ENCODE results near the gene TRIM7. TPM values are rescaled to one million over a fixed set of nuclear protein-coding genes. Genes with fewer than 3 reads are reported as not detected.

Gene TRIM7
- polyA plus RNA-seq, 1 donor from 2014 or later, result 2.1 TPM

- Histone ChIP-seq H3K4me3 (ENCODE audit: low read length) (no peak overlapping the region), H3K9ac (ENCODE audit: low read length) (no peak overlapping the region), H2AFZ (ENCODE audit: low read depth, low read length) (no peak overlapping the region), H3K27me3 (ENCODE audit: insufficient read depth, low read depth, low read length) (no peaks in the 10 kb centered on the region), H3K4me2 (ENCODE audit: low read length) (no peak overlapping the region), H3K79me2 (replicated peaks; ENCODE audit: insufficient read depth, low read length) (no peaks in the 10 kb centered on the region), H3K9me2 (ENCODE audit: insufficient read depth, low read length) (no peaks in the 10 kb centered on the region), H3F3A (ENCODE audit: insufficient read depth, low read length, poor library complexity, severe bottlenecking) (no peaks in the 10 kb centered on the region), H3K9me3 (ENCODE audit: low read length) (no peaks in the 10 kb centered on the region), H4K20me1 (ENCODE audit: insufficient read depth) (no peaks in the 10 kb centered on the region), H3K27ac (ENCODE audit: low read length) (no peak overlapping the region), H3K36me3 (ENCODE audit: insufficient read depth, low read length) (no peaks in the 10 kb centered on the region)
- no peak for TF ChIP-seq CTCF (IDR thresholded peaks at IDR 0.05; ENCODE audit: poor library complexity, severe bottlenecking)
- no peak for TF ChIP-seq RAD21 (conservative IDR thresholded peaks at IDR 0.05)
- TF ChIP-seq, protein P1, sequence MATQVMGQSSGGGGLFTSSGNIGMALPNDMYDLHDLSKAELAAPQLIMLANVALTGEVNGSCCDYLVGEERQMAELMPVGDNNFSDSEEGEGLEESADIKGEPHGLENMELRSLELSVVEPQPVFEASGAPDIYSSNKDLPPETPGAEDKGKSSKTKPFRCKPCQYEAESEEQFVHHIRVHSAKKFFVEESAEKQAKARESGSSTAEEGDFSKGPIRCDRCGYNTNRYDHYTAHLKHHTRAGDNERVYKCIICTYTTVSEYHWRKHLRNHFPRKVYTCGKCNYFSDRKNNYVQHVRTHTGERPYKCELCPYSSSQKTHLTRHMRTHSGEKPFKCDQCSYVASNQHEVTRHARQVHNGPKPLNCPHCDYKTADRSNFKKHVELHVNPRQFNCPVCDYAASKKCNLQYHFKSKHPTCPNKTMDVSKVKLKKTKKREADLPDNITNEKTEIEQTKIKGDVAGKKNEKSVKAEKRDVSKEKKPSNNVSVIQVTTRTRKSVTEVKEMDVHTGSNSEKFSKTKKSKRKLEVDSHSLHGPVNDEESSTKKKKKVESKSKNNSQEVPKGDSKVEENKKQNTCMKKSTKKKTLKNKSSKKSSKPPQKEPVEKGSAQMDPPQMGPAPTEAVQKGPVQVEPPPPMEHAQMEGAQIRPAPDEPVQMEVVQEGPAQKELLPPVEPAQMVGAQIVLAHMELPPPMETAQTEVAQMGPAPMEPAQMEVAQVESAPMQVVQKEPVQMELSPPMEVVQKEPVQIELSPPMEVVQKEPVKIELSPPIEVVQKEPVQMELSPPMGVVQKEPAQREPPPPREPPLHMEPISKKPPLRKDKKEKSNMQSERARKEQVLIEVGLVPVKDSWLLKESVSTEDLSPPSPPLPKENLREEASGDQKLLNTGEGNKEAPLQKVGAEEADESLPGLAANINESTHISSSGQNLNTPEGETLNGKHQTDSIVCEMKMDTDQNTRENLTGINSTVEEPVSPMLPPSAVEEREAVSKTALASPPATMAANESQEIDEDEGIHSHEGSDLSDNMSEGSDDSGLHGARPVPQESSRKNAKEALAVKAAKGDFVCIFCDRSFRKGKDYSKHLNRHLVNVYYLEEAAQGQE (IDR thresholded peaks at IDR 0.05; ENCODE audit: borderline replicate concordance), result no peak
- TF ChIP-seq SMC3 (conservative IDR thresholded peaks at IDR 0.05; ENCODE audit: poor library complexity), result no peak
Measured at GRCh38 chr5:181152406-181152805, 52.6 kb downstream of the TRIM7 start.

- Histone ChIP-seq H3F3A (ENCODE audit: insufficient read depth, low read length, poor library complexity, severe bottlenecking) (no peaks in the 10 kb centered on the region), H3K27ac (ENCODE audit: low read length) (no peak overlapping the region), H3K4me2 (ENCODE audit: low read length) (no peak overlapping the region), H3K79me2 (replicated peaks; ENCODE audit: insufficient read depth, low read length) (no peaks in the 10 kb centered on the region), H3K36me3 (ENCODE audit: insufficient read depth, low read length) (no peaks in the 10 kb centered on the region), H3K9ac (ENCODE audit: low read length) (no peak overlapping the region), H4K20me1 (ENCODE audit: insufficient read depth) (no peaks in the 10 kb centered on the region), H3K27me3 (ENCODE audit: insufficient read depth, low read depth, low read length) (no peaks in the 10 kb centered on the region), H2AFZ (ENCODE audit: low read depth, low read length) (no peak overlapping the region), H3K4me3 (ENCODE audit: low read length) (no peak overlapping the region), H3K9me2 (ENCODE audit: insufficient read depth, low read length) (no peaks in the 10 kb centered on the region), H3K9me3 (ENCODE audit: low read length) (no peaks in the 10 kb centered on the region)
- TF ChIP-seq TAF1 (IDR thresholded peaks at IDR 0.05; ENCODE audit: low read depth) (no peak), EP300 (conservative IDR thresholded peaks at IDR 0.05; ENCODE audit: poor library complexity, severe bottlenecking) (no peak), POLR2AphosphoS5 (IDR thresholded peaks at IDR 0.05) (no peak), SMC3 (conservative IDR thresholded peaks at IDR 0.05; ENCODE audit: poor library complexity) (no peak), RAD21 (conservative IDR thresholded peaks at IDR 0.05) (no peak), CTCF (IDR thresholded peaks at IDR 0.05; ENCODE audit: poor library complexity, severe bottlenecking) (no peak), MXI1 (conservative IDR thresholded peaks at IDR 0.05; ENCODE audit: poor library complexity, severe bottlenecking) (no peak), EZH2 (IDR thresholded peaks at IDR 0.05; ENCODE audit: borderline replicate concordance, insufficient read depth, low read length, poor library complexity, severe bottlenecking) (no peak)
- TF ChIP-seq, protein P1 (IDR thresholded peaks at IDR 0.05; ENCODE audit: borderline replicate concordance), result no peak
Measured at GRCh38 chr5:181151146-181151545, 53.9 kb downstream of the TRIM7 start.

All from neural cell (in vitro differentiated cells).